ENCODE measurements around the gene WNT4.

WNT4 gene

DNA sequence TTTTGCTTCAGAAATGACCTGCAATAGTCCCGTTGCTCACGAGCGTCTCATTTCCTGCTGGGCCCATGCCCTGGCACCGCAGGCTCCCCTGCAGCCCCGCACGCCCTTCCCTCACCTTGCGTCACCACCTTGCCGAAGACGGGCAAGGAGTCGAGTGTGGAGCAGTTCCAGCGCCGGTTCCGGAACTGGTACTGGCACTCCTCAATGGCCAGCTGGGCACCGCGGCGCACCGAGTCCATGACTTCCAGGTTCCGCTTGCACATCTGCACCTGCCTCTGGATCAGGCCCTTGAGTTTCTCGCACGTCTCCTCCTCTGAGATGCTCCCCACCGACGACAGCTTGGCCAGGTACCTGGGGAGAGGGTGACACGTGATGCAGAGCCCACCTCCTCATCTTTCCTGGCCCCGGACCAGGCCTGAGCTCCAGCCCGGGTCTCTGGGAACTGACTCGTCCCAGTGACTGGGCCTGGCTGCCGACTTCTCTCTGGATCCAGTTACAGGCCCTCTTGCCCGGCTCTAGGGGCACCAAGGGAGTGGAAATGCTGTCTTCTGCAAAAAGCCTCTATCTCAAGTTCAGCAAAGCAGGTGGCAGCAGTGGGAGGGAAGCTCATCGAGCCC lies 13.3 kb downstream of the WNT4 start:
- DNase-seq (ENCODE audit: low spot score): no peak

DNA sequence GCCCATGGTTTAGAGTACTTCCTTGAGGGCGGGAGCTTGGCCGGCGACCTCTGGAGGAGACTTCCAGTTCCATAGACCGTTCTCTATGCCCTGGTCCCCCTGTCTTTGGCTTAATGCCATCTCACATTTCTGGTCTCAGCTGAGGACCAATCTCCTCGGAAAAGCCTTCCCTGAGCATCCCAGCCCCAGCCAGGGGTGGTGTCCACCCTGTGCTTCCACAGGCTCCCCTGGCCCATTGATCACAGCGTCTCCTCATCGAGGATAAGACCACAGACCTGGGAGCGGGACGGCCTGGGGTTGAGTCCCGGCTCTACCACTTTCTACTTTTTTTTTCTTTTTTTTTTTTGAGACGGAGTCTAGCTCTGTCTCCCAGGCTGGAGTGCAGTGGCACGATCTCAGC lies 14.5 kb downstream of the WNT4 start:
- no peak for DNase-seq (ENCODE audit: low spot score)

DNA sequence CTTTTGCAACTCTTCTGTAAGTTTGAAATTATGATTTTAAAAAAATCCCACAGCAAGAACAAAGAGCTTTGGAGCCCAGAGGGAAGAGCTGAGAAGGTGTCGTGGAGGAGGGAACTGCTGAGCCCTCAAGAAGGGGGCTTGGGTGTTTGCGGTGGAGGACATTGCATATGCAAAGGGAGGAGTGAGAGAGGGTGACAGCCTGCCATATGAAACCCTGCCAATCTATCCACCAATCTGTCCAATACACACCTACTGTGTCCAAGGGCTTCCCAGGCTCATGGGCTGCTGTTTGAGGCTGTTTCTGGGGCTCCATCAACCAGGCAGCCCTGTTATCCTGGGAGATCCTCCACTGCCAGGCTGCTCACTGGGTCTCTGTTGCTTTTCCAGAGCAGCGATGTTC lies 15.2 kb downstream of the WNT4 start:
- DNase-seq (ENCODE audit: low spot score): no peak

DNA sequence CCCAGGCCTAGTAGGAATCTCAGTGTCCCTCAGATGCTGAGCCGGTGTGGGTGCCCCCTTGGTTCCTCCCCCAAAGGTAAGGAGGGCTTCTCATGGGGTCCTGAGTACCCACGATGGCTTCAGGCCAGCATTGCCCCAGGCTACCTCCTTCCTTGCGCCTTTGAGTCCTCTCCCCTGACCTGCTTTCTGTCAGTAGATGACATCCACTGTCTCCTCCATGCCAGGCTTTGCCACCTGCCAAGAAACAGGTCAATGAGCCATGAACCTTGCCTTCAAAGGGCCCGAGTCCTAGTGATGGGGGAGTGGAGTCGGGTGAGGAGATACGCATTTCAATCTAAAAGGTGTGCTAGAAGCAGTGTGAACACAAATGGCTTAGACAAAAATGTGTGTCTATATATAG lies 15.6 kb downstream of the WNT4 start:
- DNase-seq (ENCODE audit: low spot score): no peak

DNA sequence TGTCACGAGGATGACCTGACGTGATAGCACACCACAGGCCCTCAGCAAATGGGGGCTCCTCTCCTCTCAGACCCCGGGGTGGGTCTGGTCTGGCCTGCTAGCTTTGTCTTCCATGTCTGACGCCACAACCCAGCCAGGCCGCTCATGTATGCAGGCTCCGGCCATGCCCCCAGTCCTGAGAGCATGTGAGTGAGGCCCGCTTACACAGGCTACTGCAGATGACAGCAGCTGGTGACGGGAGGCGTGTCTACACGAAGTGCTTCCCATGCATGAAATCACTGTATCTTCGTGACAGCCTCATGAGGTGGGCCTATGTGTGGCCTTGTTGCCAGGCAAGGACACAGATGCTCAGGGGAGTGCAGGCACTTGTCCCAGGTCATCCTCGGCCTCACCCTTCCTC lies 16.4 kb downstream of the WNT4 start:
- no peak for DNase-seq (ENCODE audit: low spot score)

DNA sequence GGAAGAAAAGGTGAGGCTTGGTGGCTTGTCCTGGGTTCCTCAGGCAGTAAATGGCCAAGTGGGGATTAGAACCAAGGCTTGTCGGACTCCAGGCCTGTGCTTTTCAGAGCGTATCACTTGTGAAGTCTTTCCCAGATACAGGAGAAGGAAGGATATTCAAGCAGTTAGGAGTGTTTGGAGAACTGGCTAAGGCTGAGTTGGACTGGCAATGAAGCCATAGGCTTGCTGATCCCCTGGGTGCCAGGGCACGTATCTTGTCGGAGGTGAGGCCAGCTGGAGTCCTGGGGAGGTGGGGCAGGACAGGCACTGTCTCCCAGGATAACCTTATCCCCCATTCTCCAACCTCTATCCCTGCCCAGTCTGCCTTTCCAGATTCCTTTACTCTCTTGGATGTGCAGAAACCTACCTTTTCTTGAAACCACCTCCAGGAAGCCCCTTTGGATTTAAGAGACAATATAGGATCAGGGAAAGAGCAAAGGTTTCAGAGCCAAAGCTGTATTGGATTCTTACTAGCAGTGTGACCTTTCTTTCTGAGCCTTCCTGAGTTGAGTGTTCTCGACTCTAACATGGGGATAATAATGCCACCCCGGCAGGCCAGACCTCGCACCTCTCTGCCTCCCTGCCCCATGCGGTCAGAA lies 18.2 kb downstream of the WNT4 start:
- no peak for DNase-seq (ENCODE audit: low spot score)

DNA sequence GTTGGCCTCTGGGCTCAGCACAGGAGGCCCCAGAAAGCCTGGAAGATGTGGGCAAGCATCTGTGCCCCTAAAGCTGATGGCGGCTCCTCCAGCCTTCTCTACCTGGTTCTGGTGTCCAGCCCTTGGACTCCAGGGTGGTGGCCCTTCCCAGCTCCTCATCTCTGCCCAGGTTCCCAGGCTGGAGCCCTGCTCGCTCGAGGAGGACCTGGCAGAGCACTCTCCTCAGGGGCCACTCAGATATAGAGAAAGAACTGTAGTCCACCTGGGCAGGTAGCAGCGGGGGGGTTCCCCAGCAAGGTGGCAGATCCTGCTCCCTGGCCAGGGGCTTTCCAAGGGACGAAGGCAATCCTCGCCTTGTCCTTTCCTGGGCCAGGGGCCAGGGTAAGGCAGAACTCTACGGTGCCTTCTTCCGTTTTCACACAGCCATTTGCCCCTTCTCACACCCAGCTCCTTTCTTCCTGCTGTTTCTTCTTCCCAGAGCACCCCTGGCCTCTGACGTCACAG lies 18.9 kb downstream of the WNT4 start:
- no peak for DNase-seq (ENCODE audit: low spot score)

DNA sequence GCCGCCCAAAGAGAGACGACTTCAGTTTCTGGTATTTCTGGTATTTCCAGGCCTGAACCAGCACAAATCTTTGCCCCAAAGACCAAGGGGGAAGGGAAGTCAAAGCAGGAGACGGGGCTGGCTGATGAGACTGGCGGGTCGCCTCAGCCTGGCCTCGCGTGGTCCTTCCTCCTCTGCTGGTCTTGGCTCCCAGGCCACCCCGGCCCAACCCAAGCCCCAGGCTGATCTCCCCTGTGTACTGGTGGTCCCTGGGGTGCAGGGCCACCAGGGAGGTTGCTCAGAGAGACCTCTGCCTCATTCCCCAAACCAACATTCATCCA lies 19.9 kb downstream of the WNT4 start:
- DNase-seq (ENCODE audit: low spot score): no peak

DNA sequence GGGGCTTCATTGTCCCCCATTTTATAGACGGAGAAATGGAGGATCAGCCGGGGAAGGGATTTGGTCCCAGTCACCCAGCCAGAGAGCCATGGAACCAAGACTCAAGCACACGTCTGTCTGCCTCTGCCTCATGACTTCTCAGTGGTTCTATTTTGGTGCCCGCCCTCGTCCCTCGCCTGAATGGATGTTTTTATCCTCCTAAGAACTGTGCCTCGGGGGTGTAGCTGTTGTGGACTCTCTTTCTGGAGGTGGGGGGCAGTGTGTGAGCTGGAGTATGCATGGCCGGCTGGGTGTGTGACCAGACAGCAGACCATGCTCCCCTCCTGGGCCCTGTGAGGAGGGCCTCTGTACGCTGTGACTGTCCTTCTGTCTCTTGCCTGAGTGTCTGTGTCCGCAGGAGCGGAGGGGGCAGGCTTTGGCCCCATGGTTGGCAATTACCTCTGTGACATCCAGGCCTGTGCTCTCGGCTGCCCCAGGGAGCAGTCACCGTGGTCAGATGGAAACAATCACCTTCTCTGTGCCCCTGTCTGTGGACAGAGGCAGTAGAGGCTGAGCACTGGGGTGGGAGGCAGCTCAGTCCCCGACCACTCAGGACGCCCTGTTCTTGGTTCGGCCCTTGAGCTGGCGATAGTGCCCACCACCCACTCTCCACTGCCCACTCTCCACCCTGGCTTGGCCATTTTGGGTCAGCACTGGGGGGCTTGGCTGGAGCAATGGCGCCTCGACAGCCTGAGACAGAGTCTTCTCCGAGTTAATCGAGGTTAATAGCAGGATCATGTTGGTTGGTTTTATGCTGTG lies 20.4 kb downstream of the WNT4 start:
- no peak for DNase-seq (ENCODE audit: low spot score)

DNA sequence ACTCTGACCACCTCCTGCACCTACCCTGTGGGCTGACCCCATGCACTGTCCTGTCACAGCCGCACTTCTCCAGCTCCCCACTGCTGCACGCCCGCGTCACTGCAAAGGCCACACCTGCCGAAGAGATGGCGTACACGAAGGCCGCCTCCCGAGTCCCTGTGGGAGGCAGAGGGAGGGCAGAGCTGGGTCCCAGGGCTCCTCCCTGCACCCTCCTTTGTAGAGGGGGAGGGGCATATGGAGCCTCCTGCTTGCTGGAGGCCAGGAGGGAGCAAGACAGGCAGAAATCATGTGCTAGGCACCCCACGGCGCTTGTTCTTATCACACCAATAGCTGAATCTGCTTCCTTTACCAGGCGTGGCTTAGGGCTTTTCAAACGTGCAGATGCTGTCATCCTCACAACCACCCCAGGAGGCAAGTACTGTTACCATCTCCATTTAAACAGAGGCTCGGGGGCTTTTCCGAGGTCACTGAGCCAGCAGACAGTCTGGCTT lies 21.4 kb downstream of the WNT4 start:
- DNase-seq (ENCODE audit: low spot score): no peak

DNA sequence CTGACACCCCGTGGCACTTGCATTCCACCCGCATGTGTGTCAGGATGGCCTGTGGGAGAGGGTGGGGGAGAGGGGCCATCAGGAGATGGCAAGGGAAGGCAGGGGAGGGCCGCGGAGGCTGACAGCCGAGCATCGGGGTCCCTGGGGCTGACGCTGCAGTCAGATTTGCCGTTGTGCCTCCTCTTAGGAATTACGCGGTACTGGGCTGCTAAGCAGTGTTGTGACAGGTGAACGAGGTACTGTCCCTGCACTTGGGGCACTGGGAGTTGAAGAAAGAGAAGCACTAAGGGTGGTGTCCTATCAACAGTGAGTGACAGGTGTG lies 22.5 kb downstream of the WNT4 start:
- no peak for DNase-seq (ENCODE audit: low spot score)

DNA sequence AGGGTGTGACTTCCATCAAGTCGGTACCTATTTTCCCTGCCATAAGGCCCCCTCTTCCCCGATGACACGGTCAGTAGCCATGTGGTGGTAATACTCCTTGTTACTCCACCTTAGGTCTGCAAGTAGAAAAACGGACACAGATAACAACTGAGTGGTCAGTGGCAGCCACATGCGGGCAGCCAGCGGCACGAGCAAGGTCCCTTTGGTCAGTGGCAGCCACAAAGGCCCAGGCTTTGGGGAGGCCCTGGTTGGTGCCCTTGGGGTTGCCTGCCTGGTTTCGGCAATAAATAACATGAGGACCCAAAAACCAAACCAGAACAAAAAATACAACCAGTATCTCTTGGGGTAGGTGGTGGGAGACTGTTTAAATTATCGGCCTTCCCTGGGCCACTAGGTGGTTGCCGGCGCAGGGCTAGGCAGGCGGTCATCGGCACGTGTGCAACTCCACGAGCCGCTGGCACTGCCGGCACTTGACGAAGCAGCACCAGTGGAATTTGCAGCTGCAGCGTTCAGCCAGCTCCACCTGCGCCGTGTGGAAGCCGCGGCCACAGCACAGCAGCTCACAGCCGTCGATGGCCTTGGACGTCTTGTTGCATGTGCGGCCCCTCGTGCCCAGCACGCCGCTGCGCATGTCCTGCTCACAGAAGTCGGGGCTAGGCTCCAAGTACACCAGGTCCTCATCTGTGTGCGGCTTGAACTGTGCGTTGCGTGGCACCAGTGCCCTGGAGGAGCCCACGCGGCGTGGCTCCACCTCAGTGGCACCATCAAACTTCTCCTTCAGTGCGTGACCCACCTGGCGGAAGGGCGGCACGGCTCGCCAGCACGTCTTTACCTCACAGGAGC lies 23.1 kb downstream of the WNT4 start:
- no peak for DNase-seq (ENCODE audit: low spot score)

DNA sequence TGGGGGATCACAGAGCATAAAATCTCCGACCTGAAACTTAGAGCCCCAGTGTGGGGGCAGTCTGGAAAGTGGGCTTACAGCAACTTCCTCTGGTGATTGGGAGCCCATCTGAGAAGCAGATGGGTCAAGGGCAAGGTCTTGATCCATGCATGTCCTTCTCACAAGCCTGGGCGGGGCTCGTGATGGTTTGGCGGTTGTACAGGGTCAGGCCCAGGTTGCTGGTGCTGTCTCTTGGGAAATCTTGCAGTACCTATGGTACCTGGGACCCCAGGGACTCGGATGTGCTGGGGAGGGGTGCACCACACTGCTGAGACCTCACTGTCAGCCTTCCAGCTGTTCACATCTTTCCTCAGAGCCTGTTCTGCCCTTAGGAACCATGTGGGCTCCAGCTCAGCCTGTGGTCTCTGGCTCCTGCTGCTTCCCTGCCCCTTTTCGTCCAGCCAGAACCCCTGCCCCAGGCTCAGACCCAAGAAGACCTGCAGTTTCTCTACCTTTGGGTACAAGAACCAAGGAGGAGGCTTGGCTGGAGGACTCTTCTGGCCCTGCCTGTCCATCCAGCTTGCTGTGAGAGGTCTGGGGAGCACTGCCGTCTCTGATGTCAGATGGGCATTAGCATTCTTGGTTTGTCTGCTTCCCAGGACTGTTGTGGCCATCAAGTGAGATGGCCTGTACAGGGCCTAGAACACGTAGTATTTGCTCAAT lies 24.5 kb downstream of the WNT4 start:
- no peak for DNase-seq (ENCODE audit: low spot score)

DNA sequence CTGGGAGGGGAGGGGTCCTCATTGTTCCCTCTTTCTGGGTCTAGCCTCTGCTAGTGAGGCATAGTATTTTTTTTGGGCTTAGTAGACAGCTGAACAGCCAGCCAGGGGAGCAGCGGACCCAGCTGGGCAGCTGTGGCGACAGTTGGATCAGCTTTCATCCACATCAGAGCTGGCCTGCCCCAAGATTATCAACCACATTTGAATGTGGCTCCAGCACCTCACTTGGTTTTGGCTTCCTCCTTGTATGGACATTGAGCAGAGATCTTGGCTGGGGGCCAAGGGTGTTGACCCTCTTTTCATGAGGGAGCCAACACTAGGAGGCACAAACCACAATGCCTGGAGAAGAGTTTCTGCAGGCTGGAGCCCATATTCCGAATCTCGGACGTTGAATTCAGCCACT lies 25.0 kb downstream of the WNT4 start:
- no peak for DNase-seq (ENCODE audit: low spot score)

DNA sequence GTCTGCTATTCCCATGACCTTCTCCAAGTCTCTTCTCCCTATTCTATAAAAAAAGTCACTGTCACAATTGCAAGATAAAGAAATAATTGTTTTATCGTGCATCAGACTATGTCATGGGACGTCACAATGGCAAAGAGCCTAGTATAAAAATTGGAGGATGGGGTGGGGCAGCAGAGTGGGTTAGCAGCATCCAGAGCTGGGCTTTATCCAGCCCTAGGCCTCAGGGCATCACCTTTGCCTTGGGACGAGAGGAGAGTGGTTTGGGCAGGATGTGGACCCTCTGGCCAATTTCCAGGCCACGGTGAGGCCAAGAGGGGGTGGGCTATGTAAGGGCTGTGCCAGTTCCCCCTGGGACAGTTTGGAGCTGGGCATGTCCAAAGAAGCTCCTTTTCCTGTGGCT lies 25.7 kb downstream of the WNT4 start:
- no peak for DNase-seq (ENCODE audit: low spot score)

DNA sequence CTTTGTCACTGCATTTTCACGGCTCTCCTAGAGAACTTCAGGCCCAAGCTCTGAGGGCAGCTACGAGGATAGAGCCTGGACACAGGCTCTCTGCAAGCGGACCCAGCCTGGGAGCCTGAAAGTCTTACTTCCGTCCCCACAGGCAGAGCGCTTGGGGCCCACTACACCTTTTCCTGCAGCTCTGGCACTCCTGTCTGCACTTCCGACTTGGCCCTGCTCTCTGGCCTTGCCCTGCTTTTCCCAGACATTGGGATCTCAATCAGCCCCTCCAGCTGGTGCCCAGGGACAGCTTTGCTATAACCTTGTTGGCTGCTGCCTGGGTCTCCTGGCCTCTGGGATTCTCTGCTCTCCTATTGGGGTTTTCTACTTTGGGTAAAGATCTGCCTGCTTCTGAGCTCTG lies 27.6 kb downstream of the WNT4 start:
- DNase-seq (ENCODE audit: low spot score): no peak

DNA sequence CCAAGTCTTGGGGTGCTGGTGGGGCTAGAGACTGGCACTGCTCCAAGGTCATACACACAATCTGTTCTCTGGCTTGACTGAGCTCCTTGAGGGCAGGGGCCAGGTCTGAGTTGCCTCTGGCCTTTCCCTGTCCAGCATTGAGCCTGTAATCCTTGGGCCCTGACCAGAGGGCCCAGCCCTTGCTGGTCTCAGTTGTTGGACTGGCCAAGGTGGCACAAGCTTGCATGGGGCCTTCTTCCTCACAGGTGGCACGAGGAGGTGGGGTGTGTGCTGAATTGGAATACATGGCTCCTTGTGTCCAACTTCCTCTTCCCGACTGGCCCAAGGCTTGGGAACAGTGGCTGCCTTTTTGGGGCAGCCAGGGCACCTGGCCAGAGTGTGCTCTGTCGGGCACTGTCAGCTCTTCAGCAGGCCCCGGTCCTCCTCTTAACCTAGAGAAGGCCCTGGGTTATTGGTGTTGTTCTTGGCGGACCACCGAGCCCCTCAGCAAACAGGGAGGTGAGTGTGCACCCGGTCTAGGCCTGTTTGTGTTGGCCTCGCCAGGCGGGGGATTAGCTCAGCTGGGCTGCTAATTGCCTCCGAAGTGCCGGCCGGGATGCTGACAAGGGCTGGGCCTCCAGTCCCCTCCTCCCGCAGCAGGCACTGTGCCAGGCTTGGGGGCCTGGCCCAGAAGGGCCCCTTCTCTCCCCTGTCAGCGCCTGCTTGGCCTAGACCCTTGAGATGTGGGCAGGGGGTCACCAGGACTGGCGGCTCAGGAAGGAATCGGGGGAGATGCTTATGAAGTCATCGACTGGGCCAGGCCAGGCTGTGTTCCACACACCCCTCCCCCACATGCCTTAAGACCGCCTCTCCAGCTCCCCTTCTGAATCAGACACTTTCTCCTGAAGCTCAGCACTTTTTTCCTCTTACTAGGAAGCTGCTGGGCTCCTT lies 28.5 kb downstream of the WNT4 start:
- peak; percentile 64 for DNase-seq (ENCODE audit: low spot score)

DNA sequence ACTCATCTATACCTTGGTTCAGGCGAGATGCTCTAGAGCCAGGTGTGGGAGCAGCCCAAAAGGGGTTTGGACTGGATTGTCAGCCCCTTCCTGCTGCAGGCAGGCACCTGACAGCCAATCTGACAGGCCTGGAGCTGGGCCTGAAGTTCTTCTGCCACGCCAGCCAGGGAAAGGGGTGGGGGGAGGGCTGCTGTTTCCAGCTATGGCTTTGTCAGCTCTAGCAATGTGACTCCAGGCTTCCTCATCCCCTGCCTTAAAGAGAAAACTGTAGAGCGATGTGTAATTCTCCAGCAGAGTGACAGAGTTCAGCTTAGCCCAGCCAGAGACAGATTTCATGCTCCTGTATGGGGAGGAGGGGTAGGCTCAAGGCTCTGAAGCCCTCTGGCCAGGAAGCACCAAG lies 30.3 kb downstream of the WNT4 start:
- no peak for DNase-seq (ENCODE audit: low spot score)

DNA sequence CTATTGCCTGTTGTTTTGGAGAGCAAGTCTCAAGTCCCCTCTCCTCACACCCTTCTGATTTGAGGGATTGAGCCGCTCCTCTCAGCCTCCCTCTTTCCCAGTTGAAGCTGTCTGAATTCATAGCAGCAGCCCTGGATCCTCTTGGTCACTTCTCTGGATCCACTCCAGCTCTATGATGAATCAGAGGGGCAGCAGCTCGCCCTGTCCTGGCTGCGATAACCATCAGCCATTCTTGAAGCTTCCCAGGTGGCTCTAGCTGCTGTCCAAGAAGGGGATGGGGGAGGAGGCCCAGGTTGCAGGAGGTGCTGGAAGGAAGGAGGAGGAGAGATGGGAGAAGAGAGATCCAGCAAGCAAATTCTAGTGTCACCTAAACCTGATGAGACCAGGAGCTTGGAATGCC lies 31.3 kb downstream of the WNT4 start:
- no peak for DNase-seq (ENCODE audit: low spot score)

DNA sequence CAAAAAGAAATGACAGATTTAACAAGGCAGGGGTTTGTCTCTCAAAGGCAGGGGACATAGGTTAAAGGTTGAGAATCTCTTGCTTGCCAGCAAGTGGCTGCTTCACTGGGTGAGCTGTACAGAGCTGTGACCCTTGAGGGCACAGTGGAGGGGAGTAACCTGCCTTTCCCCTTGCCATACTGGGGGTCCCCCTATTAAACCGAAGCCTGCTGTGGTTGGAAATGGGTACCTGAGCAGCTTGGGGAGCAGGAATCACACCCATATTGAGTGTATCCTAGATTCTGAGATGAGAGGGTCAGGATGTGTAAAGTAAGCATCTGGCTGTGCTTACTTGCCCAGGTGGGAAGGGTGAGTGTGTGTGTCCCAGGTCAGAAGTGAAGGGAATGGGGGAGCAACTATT lies 31.8 kb downstream of the WNT4 start:
- no peak for DNase-seq (ENCODE audit: low spot score)

DNA sequence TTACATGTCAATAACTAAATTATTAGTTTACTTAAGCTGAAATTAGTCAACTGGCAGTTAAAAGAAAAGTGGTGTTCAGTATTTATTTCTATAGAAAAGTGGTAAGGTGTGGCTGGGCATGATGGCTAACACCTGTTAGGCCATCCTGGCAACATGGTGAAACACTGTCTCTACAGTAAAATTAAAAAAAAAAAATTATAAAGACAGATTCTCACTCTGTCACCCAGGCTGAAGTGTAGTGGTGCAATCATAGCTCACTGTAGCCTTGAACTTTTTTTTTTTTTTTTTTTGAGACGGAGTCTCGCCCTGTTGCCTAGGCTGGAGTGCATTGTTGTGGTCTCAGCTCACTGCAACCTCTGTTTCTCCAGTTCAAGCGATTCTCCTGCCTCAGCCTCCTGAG lies 32.9 kb downstream of the WNT4 start:
- no peak for DNase-seq (ENCODE audit: low spot score)
